Putamen (tissue), 1 donor: Measurements from ENCODE around the gene MDH1.
"Not testable (repeated sequence)": the region's sequence is repeated elsewhere in the genome, so short reads cannot be mapped to it uniquely, and the experiment has no call there.

ENCODE experiments used
- DNase-seq: peaks from one replicate; pipeline ENCODE4 v3.0.0-alpha.2; 2016; ENCODE audit warnings: low spot score

MDH1 gene

DNA sequence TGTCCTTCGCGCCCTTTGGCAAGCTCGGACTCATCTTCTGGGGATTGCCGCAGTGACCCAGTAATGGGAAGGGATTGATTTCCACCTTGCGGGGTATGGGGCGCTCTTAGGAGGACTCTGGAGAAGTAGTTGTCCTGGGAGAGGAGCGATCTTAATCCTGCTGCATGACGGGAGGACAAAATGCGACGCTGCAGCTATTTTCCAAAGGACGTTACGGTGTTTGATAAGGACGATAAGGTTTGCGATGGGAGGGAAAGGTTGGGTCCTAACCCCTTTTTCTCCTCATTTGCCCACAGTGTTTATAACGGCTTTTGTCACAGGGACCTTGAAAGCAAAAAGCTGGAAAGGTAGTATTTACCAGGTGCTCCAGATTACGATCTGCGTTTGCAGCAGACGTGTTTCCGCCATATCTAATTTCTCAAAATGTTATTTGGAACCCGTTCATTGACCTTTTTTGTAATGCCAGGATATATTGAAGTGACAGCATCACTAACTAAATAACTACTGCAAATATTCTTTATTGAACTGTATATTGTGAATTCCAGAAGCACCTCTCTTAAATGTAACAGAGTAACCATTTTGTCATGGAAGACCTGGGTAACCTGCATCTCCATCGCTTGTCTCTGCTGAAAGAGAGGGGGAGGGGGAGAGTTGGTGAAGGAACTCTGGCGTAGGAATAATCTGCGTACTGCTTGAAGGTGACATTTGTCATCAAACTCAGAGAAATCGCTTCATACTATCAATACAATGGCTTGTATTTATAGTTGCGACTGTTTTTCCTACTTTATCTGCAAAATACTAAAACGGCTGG, 590 bp downstream of the MDH1 start:
- DNase-seq, result peak; percentile 50

- peak; percentile 18 for DNase-seq
Observed at GRCh38 chr2:63590626-63591408, 2.1 kb downstream of the MDH1 start.

GRCh38 chr2:63591566-63592175, 2.9 kb downstream of the MDH1 start:
- DNase-seq, result no peak

GRCh38 chr2:63594660-63595059, 5.9 kb downstream of the MDH1 start:
- peak; percentile 9 for DNase-seq

DNA sequence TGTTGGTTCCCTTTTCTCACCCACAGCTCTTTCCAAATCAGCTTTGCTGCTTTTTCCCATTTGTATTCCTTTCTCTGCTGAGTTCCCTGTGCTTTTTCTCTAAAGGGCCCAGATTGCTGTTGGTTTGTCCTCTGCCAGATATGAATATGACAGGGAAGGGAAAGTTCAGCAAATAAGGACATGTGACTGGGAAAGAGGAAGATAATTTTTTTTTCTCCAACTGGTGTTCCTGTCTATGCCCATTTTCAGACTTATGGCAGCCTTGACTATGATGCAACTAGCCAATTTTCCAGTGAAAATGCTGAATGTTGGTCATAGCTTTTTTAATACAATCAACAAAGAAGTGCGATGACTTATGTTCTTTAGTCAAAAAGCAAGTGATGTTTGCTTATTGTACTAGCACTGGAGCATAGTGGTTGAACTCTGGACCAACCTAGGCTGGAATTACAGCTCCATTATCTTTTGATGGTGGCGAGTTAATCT, 7.7 kb downstream of the MDH1 start:
- DNase-seq, result no peak

DNA sequence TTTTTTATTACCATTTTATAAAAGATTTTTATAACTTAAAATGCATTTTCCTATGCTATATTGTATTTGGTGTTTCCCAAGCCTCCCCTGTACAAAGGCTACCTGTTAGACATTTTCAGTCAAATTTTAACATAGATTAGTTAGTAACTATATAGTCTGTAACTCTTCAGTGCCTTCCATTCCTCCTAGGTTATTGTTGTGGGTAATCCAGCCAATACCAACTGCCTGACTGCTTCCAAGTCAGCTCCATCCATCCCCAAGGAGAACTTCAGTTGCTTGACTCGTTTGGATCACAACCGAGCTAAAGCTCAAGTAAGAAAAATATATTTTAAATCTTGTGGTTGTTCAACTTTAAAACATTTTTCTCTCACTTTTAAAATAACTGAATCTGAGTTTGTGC, 10.2 kb downstream of the MDH1 start:
- DNase-seq, result no peak

DNA sequence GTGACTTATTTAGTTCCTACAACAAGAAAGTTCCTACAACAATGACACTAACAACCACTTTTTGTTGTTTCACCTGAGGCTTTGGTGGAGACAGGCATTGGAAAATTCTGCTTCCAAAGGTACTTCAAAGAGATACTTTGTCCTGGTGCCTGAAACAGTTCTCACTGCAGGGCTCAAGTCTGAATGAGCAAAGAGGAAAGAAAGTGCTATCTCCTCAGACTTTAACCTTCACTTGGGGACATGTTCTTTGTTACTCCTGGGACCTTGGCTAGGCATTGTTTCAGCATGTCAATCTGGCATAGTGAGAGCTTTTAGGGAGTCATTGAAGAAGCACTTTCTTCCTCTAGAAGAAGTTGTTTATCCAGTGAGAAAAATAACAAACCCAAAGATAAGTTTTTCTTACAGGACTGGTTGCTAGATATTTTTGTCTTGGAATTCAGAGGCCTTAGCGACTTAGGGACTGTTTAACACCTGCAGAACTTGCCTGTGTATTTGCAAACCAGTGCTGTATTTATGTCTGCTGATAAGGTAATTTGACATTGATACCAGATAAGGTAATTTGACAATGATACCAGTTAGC, 12.2 kb downstream of the MDH1 start:
- DNase-seq, result no peak

- no peak for DNase-seq
Observed at GRCh38 chr2:63604666-63605065, 15.9 kb downstream of the MDH1 start.

DNA sequence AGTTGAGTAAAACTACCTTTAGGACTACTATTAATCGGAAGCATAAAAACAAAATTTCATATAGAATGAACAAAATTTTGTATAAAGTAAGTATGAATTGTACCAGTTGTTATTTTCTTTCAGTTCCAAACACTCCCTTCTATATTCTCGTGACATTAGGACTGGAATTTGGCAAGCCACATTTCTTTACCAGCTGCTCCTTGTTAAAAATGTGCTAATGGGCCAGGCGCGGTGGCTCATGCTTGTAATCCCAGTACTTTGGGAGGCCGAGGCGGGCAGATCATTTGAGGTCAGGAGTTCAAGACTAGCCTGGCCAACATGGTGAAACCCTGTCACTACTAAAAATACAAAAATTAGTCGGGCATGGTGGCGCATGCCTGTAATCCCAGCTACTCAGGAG, 20.1 kb downstream of the MDH1 start:
- not testable (repeated sequence) for DNase-seq

DNA sequence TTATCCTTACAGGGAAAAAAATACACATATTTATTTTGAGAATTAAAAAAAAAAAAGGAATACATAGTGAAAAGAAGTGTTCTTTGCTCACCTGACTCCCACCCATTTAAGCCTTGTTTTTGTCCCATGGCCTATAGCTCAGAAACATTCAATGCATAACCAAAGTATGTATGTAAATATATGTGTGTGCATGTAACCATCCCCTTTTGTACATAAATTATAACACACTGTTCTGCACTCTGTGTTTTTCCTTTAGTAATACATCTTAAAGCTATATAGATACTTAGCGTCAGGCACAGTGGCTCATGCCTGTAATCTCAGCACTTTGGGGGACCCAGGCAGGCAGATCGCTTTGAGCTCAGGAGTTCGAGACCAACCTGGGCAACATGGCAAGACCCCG, 21.8 kb downstream of the MDH1 start:
- DNase-seq, result no peak

DNA sequence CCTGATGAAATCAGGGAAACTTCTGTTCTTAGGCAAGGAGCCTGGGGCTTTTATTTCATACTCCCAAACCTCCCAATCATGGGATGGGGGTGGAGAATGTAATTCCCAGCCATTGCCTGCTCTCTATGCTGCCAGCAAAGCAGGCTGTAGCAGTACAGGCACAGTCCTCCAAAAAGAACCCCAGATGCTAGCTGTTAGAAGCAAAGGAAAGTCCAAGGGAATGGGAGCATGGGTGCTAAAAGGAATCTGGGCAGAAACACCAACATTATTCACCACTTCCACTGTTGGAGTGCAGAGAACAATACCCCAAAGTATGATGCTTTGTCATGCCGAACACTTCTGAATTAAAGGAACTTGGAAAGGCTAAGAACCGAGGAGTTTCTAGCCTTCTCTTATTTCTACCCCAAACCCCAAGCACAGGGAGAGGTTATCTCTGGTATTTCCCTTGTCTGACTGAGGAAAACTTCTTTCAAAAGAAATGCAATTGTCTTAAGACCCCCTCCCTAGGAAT, 24.7 kb downstream of the MDH1 start:
- DNase-seq, result no peak

- no peak for DNase-seq
Observed at GRCh38 chr2:63614448-63614968, 25.7 kb downstream of the MDH1 start.

GRCh38 chr2:63614983-63615945, 26.5 kb downstream of the MDH1 start:
- DNase-seq, result no peak

GRCh38 chr2:63617366-63617765, 28.6 kb downstream of the MDH1 start:
- DNase-seq, result no peak

DNA sequence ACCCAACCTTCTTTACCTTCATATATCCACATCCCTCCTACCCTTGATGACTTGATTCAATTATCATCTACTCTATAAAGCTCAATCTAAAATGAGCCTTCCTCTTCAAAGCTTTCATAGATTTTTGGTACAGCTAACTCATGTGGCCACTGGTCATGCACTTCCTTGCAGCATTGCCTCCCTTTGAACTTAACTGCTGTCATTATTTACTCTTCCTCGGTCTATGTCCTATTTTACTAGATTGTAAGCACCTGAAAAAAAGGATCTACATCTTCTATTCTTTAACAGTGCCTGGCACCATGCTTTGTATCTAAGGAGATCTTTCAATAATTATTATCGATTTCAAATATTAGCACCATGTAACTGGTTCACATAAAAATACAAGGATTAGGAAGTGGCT, 30.6 kb downstream of the MDH1 start:
- no peak for DNase-seq

- DNase-seq, result no peak
Observed at GRCh38 chr2:63622751-63623150, 34.0 kb downstream of the MDH1 start.

- not testable (repeated sequence) for DNase-seq
Observed at GRCh38 chr2:63623763-63624162, 35.0 kb downstream of the MDH1 start.

- DNase-seq, result no peak
Observed at GRCh38 chr2:63627866-63628265, 39.1 kb downstream of the MDH1 start.

GRCh38 chr2:63628403-63628942, 39.7 kb downstream of the MDH1 start:
- DNase-seq, result no peak

- DNase-seq, result no peak
Observed at GRCh38 chr2:63631501-63631900, 42.7 kb downstream of the MDH1 start.
